ENCODE results near the gene NEUROD4.

Gene NEUROD4

DNA sequence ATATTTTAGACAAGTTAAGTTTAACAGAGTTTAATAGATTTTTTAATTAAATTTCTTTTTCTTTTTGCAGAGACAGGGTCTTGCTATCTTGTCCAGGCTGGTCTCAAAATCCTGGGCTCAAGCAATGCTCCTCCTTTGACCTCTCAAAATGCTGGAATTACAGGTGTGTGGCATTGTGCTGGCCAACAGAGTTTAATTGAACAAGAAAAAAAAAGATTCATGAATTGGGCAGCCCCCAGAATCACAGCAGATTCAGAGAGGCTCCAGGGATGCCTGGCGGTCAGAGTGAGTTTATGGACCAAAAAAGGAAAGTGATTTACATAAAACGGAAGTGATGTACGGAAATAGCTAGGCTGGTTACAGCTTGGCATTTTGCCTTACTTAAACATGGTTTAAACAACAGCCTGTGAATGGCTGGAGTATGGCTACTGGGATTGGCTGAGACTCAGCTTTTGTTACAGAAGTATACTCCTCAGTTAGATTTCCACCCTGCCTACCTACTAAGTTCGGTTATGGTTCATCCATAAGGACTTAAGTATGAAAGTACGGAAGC lies 20.7 kb upstream of the NEUROD4 start:
- no peak for DNase-seq (ENCODE audit: low spot score)

DNA sequence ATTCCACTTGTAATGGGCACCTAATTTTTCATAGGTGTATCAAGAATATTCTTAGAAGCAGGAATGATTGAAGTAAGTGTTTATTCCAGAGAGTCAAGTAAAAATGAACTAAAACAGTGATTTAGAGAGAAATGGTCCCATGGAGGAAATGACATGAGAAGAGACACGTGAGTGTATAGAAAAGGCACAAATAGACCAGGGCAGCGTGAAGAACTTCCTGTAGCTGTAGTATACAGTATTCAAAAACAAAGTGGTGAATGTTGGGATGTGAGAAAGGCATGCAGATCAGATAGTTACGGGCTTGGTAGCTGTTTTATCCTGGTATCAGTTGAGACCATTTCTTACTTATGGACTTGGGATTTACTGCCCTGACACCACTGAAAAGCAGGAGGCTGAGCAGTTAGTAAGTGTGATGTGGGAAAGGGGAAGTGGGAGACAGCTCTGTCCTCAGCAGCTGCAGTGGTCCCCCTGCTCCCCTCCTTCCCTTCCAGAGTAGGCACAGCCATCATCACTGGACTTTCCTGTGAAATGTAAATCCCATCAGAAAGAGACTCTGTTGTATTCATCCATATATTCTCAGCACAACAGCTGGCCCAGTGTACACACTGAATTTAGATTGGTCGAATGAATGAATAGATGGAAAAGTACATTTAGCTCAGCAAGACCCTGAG lies 18.4 kb upstream of the NEUROD4 start:
- DNase-seq (ENCODE audit: low spot score): no peak

DNA sequence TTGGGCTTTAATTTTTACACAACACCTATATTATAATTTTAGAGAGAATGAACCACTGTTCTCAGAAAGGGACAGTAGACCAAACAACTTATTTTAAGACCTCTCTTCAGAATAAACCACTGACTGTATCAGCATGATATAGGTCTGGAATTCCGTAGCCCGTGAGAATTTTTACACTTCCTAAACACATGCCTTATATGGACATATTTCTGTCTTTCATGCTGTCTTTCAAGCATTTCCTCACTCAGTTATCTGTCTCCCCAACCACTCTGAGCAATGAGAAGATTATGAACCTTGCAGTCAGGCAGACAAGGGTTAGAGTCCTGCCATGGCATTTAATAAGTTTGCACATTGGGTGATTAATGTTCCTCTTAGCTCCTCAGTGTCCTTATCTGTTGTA lies 17.4 kb upstream of the NEUROD4 start:
- no peak for DNase-seq (ENCODE audit: low spot score)

DNA sequence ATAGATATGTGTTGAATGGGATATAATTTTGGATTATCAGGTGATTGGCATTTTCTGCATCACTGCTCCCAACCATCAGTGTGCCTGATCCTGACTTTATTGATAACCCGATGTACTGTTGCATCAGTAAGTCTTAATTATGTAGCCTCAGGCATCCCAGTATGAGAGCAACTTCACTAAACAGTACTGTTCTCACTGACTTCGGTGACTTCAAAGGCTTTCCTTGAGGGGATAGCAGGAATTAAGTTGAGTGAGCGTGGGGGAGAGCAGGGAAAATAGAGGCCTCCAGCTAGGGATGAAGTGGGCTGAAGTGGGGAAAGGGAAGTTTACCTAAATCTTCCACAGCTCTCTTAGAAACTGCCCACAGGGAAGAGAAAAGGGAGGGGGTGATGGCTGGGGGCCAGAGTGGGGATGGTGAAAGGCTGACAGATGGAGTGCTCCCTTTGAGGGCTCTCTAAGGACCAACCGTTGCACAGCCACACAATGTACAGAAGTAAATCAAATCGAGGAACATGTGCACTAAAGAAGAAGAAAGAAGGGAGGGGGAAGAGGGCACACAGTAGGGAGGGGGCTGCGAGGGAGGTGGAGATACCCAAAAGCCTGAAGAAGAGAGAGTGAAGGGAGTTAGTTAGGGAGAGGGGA lies 10.7 kb upstream of the NEUROD4 start:
- DNase-seq (ENCODE audit: low spot score): no peak

DNA sequence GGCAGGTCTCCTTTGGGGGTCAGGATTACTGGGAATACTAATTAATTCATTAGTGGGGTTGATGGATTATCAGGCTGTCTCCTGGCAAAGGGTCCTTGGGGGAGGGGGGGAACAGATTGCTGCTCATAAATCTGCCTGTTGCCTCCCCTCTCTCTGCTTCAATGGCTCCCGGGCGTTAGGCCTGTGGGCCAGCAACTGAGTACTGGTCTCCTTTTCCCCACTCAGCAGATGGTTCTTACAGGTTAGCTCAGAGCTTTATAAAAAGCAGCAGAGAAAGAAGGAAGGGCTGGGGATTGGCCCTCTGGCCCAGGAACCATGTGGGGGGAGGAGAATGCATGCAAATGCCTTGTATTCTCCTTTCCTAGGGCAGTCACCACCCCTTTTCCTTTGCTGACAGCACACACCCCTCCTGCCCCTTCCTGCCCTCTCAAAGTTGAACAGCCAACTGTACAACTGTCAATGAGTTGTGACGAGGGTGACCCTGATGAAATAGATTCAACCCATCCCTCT lies 2.3 kb upstream of the NEUROD4 start:
- no peak for DNase-seq (ENCODE audit: low spot score)

DNA sequence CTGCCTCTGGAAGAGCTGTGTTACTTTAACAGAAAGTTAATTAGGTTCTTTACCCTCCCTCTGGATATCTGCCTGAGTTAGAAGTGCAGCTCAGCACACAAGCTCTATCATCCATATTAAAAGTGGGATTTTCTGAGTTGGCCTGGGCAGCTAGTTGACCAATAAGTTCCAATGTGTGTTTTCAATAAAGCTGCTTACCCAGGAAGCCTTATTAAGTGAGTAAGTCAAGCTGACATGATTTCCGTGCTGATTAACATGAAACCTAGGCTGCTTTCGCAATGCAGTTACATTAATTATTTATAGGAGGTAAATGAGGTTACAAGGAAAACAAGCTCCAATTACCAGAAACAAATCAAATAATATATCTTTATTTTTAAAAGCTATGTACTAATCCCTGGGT lies 4.8 kb downstream of the NEUROD4 start:
- DNase-seq (ENCODE audit: low spot score): no peak

DNA sequence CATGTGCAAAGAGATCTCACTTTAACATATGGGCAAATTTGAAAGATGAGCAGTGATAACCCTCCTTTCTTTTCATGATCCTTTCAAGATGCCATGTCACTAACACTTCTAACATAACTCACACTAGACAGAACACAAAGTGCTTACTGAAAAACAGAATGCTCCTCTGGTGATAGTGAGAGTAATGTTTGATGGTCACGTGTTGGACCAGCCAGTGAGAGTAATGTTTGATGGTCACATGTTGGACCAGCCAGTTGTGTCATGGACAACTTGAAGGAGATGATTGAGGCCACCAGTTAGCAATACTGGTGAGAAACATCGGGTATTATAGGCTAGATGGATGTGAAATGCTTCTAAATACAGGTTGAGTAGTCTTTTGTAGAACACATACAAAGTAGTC lies 5.7 kb downstream of the NEUROD4 start:
- no peak for DNase-seq (ENCODE audit: low spot score)

DNA sequence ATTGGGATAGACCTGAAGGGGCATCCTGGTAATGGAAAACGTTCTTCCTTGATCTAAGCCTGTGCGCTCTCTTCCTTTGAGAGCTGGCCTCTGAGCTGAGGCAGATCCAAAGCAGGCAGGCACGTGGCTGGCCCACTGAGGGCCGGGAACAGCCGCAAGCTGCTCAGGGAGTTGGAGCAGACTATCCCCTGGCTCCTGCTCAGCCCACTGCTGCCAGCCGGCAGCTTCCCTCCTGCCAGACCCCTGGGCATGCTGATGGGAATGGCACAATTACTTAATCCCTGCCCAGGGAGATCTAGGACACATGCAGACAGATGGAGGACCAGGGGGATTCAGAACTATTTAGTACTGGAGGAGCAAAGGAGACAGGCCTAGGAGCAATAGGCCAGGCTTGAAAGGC lies 14.4 kb downstream of the NEUROD4 start:
- DNase-seq (ENCODE audit: low spot score): no peak

DNA sequence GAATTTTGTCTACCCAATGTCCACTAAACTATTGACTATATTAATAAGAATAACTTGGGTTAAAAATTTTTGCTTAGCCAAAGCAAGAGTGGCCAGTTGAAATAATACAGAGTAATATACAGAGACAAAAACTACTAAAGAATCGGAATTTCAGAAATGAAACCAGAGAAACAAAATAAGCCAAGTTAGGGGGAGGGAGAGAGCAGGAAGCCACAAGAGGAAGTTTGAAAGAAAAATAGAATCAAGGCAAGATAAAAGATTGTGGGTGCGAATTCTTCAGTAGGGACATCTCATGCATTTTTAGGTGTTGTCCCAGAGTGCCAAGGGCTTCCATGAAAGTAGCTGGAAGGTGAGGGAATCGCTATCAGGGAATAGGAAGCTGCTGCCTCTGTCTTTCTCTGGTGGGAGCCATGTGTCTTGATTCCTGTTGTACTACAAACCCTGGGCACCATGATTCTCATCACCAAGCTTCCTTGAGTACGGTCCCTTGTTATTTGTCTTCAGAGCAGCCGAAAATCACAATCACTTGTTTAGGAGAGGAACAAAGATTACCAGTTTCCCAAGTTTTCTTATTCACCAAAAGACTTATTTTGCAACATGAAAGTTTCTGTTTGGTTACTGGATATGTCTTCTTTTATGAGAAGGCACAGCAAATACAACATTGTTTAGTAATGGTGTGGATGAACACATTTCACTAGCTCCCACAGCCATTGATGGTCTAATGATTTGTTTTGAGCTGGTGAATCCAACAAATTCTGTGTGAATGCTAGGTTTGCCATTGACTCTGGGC lies 16.7 kb downstream of the NEUROD4 start:
- DNase-seq (ENCODE audit: low spot score): no peak

DNA sequence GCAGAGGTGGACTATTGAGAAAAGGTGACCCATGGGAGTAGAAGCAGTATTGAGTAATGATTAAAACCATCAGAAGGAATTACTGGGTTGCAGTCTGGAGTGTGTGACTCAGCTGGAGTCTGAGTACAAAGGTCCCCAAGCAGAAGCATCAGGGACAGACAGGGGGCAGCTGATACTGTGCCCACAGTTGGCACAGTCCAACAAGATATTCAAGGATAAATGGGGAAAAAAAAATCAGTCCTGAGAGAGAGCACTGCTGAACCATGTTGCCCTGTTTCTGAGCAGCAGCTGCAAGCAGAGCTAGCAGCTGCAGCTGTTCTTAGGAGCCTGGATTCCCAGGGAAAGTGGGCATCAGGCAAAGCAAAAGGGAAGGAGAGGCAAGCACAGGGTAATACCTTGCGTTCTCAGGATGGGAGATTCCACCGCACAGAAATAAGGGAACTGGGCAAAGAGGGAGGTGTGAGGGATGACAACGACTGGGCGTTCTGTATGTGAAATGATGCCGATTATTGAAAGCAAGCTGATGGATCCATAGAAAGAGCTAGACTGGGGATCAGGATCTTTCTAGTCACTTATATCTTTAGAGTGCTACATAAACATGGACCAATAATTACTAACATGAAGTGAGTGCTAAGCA lies 17.7 kb downstream of the NEUROD4 start:
- DNase-seq (ENCODE audit: low spot score): no peak

DNA sequence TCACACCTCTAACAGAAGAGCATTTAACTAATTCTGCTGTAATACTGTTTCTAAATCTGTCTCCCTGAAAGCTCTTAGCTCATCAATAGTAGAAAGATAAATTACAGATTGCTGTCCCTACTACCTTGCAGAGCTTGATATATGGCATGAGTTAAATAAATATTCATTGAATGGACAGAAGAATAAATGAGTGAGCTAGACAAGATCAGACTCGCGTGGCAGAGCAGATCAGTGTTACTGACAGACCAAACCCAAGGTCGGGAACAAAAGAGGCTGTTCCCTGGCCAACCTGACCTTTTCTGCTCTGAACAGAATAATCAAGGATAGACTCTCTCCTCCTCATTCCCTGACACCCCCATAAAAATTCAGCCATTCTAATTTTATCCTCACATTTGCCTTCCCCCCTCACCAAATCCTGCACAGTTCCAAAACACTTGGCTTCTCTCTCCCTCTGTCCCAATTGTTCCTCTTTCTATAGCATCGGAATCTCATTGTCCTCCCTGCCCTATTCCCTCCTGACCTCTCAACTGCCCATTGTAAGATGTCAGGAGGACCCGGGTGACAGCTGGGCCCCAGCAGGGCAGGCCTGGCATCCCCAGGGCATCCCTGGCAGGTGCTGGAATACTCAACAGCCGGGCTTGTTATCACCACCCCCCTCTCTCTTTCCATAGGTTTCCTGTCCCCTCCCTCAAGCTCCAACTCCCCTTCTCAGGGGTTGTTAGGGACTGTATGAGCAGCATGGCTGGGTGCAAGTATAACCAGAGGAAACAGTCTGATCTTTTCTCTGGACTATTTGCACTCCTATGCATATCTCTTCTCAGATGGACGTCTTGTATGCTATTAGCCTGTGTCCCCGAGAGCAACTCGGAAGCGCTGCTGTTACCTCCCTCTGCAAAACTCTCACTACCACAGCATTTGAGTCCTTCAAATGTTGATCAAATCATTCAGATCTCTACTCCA lies 19.9 kb downstream of the NEUROD4 start:
- DNase-seq (ENCODE audit: low spot score): no peak

DNA sequence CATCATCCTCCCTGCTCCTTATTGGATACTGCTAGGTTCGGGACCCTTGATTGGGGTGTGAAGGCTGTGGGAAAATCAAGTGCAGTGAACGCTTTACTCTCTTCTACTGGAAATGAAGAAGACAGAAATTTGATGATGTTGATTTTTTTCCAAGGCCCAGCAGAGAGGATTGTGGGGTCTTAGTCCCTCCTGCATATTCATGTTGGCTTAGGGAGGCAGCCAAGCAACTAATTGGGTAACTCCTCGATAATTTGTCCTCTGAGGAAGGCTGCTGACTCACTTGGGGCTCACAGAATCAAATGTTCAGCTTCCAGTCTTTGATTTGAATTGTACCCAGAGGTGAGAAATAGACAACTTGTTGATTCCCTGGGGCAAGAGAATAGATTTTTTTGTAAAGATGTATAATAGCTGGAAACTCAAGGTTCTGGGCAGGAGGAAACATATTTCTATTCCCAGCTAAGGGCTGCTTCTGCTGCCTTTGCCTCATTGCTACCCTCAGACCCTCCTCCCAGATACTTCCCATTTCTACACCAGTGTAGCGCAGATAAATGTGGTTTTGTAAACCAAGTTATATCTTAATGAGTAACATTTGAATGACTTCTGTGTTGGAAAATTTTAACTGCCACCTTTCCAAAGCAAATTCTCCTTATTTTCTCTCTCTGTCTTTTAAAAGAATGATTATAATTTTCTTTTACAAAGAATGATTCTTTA lies 21.7 kb downstream of the NEUROD4 start:
- no peak for DNase-seq (ENCODE audit: low spot score)

DNA sequence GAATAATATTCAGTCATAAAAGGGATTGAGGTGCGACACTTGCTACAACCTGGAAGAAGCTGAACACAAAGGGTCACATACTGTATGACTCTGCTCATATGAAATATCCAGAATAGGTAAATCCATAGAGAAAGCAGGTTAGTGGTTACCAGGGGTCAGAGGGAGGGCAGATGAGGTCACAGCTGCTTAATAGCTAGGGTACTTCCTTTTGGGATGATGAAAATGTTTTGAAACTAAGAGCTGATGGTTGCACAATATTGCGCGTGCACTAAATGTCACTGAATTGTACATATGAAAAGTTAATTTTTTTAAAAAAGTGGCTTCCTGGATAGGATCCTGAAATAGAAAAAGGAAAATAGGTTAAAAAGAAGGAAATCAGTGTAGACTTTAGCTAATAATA lies 23.8 kb downstream of the NEUROD4 start:
- no peak for DNase-seq (ENCODE audit: low spot score)

DNA sequence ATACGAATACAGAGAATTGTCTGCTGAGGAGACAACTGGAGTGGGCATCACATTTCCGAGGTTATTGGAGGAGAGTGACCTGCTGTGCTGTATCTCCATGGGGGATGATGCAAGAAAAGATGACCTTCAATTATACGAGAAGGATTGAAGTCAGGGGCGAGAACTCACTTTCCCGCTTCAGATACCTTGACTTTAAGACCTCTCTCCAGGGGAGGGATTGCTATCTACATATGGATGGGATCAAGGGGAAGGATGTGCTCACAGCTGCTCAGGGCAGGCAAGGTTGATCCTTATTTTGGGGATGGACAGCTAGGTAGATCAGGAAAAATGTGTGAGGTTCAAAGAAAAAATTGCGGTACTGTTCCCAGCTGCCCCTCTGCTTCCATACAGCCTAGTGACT lies 24.4 kb downstream of the NEUROD4 start:
- DNase-seq (ENCODE audit: low spot score): no peak

DNA sequence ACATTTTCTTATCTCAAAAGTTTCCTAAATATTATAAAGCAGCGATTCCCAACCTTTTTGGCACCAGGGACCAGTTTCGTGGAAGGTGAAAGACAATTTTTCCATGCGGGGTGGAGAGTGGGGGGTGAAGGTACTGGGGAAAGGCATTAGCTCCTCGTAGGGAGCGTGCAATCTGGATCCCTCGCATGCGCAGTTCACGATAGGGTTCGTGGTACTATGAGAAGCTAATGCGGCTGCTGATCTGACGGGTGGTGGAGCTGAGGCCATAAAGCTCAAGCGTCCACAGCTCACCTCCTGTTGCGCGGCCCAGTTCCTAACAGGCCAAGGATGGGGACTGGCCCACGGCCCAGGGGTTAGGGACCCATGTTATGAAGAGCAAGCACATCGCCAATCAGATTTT lies 29.9 kb downstream of the NEUROD4 start:
- no peak for DNase-seq (ENCODE audit: low spot score)

DNA sequence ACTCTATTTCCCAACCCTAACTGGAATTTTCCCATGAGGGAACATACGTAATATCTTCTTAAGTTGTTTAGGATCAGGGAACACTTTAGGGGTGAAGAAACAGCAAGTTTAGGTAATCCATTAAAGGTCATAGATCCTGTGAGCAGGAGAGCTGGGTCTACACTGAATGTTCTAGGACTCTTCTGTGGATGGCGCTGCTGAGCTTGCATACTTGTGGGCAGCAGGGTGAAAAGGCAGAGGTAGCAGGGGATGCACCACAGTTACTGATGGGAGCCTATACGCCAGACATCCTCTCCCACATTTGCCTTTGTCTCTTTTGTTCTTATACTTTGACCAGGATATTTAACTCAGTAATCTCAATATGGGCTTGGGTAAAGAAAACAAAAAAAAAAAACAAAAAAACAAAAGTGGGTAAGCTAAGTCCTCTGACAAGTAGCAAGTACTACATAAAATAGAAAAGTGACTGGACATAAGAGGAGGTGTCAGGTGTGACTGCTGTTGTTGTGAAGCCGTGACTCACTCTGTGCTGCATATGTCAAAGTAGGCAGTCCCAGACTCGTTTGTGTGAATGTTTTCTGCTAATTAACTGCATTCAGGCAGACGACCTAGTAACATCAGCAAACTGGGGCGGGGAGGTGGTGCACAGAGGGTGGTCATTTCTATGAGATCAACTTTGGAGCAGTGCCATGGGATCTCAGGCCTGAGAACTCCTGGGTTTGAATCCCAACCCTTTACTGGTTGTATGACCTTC lies 31.6 kb downstream of the NEUROD4 start:
- DNase-seq (ENCODE audit: low spot score): no peak

DNA sequence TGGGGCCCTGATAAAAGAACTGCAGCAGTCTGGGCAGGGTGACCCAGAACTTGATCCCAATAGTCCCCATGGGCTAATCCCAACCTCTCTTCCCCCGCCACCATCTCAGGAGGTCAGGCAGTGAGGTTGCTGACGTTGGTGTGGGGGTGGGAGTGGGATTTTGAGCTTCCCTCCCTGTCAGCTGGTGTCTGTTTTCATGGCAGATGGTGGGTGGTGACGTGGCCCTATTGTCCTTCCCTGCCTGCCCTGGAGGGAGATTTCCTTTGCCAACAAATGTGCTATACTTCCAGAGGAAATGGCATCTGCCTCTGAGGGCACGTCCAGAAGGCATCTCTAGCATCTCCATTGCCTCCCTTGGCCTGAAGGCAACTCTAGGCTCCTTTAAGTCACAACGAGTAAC lies 37.7 kb downstream of the NEUROD4 start:
- DNase-seq (ENCODE audit: low spot score): no peak

DNA sequence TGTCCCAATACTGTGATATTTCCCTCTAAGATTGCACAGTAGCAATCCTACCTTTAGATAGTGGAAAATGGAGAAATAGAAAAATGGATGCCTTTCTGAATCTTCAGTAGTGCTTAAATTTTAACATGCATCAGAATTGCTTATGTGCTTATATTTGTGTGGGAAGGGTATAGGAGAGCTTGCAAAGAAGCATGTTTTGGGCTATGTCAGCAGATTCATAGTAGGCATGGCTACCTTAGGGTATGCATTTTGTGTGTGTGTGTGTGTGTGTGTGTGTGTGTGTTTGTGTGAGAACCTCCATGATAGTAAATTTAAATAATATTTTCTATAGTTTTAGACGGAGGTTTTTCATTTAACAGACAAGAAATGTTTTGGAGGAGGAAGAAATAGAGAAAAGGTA lies 38.3 kb downstream of the NEUROD4 start:
- no peak for DNase-seq (ENCODE audit: low spot score)

DNA sequence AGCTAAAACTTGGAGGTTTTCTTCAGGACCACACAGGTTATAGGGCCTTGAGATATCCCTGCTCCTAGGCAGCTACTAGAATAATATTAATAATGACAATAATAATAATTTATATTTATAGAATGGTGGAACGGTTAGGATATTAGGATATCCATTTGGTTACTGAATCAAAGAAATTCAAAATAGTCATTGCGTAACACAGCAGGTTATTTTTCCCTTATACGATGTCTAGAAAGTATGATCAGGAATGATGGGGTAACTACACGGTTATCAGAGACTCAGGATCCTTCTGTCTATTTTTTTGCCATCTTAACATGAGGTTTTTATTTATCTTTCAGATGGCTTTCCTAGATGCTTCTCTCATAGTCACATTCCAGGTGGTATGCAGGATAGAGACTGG lies 39.0 kb downstream of the NEUROD4 start:
- DNase-seq (ENCODE audit: low spot score): no peak

DNA sequence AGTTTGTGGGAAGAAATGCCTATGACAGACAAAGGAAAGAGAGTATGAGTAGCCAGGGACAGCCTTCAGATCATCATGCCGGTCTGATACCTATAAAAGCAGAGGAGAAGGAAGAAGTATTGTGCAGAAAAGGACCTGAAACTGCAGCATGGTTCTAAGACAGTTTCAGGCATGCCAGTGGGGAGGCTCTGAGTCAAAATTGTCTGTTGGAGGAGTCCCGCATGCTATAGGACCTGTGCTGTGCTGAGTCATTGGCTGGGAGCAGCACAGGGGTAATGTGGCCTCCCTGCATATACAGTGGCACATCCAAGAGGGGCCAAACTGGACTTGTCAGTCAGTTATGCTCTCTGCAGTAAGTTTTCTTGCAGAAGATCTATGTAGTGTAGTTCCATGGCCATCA lies 40.7 kb downstream of the NEUROD4 start:
- no peak for DNase-seq (ENCODE audit: low spot score)
